Mucosa of rectum (tissue), 2 donors: ENCODE measurements around the gene DNAJB2.

Experiments used
- H3K27ac ChIP-seq, 2 donors: one replicate each; pipeline ENCODE4 v1.7.0; 2013; ENCODE audit warnings: inconsistent platforms in 2 of 2, low read depth in 2 of 2, low read length in 2 of 2
- H3K27me3 ChIP-seq, 2 donors: one replicate each; pipeline ENCODE4 v1.7.0; 2013; ENCODE audit warnings: low read length in 2 of 2; ENCODE audit not compliant: control insufficient read depth in 2 of 2, insufficient read depth in 2 of 2
- H3K36me3 ChIP-seq, 2 donors: one replicate each; pipeline ENCODE4 v1.7.0; 2013; ENCODE audit warnings: low read length in 2 of 2; ENCODE audit not compliant: control insufficient read depth in 2 of 2, insufficient read depth in 2 of 2
- H3K4me1 ChIP-seq, 2 donors: one replicate each; pipeline ENCODE4 v1.7.0; 2013; ENCODE audit warnings: low read length in 2 of 2, mild to moderate bottlenecking in 1 of 2; ENCODE audit not compliant: control insufficient read depth in 2 of 2, insufficient read depth in 2 of 2
- H3K4me3 ChIP-seq, 2 donors: one replicate each; pipeline ENCODE4 v1.7.0; 2013; ENCODE audit warnings: low read length in 2 of 2
- H3K9ac ChIP-seq, 2 donors: one replicate each; pipeline ENCODE4 v1.7.0; 2013; ENCODE audit warnings: low read length in 2 of 2, low read depth in 1 of 2, mild to moderate bottlenecking in 1 of 2
- H3K9me3 ChIP-seq, 2 donors: one replicate each; pipeline ENCODE4 v1.7.0; 2013; ENCODE audit warnings: low read length in 2 of 2; ENCODE audit not compliant: control insufficient read depth in 2 of 2
- donor health status: healthy.
- donor health status: Normal muscosa, but diverticular disease.

Gene DNAJB2

DNA sequence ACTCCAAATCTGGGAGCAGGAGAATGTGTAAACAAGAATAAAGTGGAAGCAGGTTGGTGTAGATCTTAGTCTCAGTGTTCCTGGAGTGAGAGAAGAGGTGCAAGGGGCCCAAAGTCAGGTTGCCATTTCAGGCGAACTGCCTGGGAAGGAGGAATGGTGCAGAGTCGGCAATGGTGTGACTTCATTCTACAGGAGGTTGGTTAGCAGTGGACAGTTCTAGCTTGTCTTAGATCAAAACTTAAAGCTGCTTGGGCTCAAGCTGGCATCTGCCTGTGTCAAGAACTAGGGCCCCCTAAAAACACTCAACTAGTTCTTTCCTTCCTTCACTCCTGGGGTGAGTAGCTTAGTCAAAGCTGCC is 30.3 kb upstream of the DNAJB2 start:
- Histone ChIP-seq H3K4me3 (peak overlapping the region; percentile 52 to 64), H3K9ac (peak overlapping the region; percentile 78 to 79), H3K4me1 (peaks cover 74 to 81% of the 10 kb centered on the region in 2 donors), H3K27ac (peak overlapping the region; percentile 98), H3K36me3 (peaks cover 17 to 32% of the 10 kb centered on the region in 2 donors), H3K9me3 (no peaks in the 10 kb centered on the region), H3K27me3 (no peaks in the 10 kb centered on the region)

- no peaks in the 10 kb centered on the region for H3K27me3 ChIP-seq
- H3K9ac ChIP-seq = peak overlapping the region; percentile 78 to 79
- H3K4me1 ChIP-seq = peaks cover 76 to 81% of the 10 kb centered on the region in 2 donors
- H3K27ac ChIP-seq = peak overlapping the region; percentile 98
- peak overlapping the region; percentile 52 to 64 for H3K4me3 ChIP-seq
- no peaks in the 10 kb centered on the region for H3K9me3 ChIP-seq
- H3K36me3 ChIP-seq = peaks cover 17 to 32% of the 10 kb centered on the region in 2 donors
Measured at GRCh38 chr2:219249203-219249980, 29.8 kb upstream of the DNAJB2 start.

GRCh38 chr2:219250049-219250781 is 29.0 kb upstream of the DNAJB2 start:
- H3K36me3 ChIP-seq = peaks cover 17 to 32% of the 10 kb centered on the region in 2 donors
- no peaks in the 10 kb centered on the region for H3K9me3 ChIP-seq
- no peaks in the 10 kb centered on the region for H3K27me3 ChIP-seq
- H3K9ac ChIP-seq = peak overlapping the region; percentile 77 to 78
- H3K4me3 ChIP-seq = peak overlapping the region; percentile 19 to 64
- peak overlapping the region; percentile 98 for H3K27ac ChIP-seq
- peaks cover 75 to 77% of the 10 kb centered on the region in 2 donors for H3K4me1 ChIP-seq

DNA sequence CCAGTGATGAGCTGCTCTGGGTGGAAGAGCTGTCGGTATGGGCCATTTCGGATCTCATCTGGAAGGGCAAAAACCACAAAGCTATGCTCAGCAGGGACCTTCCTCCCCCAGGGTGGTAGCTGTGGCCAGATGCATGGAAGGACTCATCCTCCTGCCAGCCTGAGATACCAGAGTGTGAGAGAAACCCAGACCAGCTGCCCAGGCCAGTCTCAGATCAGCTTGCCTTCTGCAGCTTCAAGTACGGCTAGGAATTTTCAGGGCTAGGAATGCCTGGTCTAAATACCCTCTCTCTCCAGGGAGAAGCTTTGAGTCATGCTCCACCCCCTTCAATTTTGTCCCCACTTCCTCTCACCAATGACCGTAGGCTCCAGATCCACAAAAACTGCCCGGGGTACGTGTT is 27.5 kb upstream of the DNAJB2 start:
- H3K27ac ChIP-seq = peak overlapping the region in 1 of 2 donors; percentile 89
- H3K4me1 ChIP-seq = peaks cover 62 to 66% of the 10 kb centered on the region in 2 donors
- H3K9ac ChIP-seq = peak overlapping the region in 1 of 2 donors; percentile 9
- H3K36me3 ChIP-seq = peaks cover 17 to 30% of the 10 kb centered on the region in 2 donors
- no peaks in the 10 kb centered on the region for H3K9me3 ChIP-seq
- no peaks in the 10 kb centered on the region for H3K27me3 ChIP-seq
- peak overlapping the region in 1 of 2 donors; percentile 89 for H3K4me3 ChIP-seq

DNA sequence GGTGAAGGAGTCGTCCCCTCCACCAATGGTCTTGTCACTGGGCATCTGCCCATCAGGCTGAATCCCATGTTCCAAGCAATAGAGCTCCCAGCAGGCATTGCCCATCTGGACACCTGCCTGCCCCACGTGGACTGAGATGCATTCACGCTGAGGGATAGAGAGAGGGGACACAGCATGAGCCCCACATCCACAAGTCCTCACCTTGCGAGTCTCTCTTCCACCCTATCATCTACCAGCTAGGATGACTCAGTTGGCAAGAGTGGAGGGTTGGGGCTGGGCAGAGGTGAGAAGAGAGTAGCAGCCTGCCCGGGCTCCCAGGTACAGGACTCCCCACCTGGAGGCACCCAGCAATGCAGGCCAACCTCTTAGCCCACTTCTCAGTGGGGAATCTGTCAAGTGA is 27.1 kb upstream of the DNAJB2 start:
- peak overlapping the region in 1 of 2 donors; percentile 89 for H3K27ac ChIP-seq
- peaks cover 58 to 63% of the 10 kb centered on the region in 2 donors for H3K4me1 ChIP-seq
- H3K4me3 ChIP-seq = peak overlapping the region; percentile 68 to 89
- H3K9me3 ChIP-seq = no peaks in the 10 kb centered on the region
- no peaks in the 10 kb centered on the region for H3K27me3 ChIP-seq
- peaks cover 17 to 26% of the 10 kb centered on the region in 2 donors for H3K36me3 ChIP-seq
- peak overlapping the region in 1 of 2 donors; percentile 86 for H3K9ac ChIP-seq

DNA sequence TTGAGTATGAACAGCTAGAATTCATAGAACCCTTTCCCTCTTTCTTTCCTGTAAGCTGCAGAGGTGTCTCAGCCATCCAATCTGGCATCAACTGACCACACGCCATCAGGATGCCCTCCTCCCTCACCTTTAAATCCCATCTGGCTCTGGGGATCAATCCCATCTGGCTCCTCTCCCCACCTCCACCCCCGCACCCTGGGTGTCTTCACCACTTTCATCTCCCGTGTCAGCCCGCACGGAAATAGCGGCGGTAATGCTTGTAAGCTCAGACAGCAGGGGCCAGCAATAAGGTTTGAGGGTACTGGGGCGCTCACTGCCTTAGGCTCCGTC is 26.6 kb upstream of the DNAJB2 start:
- Histone ChIP-seq H3K4me3 (peak overlapping the region; percentile 68 to 89), H3K27me3 (no peaks in the 10 kb centered on the region), H3K9me3 (no peaks in the 10 kb centered on the region), H3K9ac (peak overlapping the region; percentile 86 to 88), H3K36me3 (peaks cover 17 to 22% of the 10 kb centered on the region in 2 donors), H3K27ac (peak overlapping the region; percentile 65 to 89), H3K4me1 (peaks cover 54 to 59% of the 10 kb centered on the region in 2 donors)

DNA sequence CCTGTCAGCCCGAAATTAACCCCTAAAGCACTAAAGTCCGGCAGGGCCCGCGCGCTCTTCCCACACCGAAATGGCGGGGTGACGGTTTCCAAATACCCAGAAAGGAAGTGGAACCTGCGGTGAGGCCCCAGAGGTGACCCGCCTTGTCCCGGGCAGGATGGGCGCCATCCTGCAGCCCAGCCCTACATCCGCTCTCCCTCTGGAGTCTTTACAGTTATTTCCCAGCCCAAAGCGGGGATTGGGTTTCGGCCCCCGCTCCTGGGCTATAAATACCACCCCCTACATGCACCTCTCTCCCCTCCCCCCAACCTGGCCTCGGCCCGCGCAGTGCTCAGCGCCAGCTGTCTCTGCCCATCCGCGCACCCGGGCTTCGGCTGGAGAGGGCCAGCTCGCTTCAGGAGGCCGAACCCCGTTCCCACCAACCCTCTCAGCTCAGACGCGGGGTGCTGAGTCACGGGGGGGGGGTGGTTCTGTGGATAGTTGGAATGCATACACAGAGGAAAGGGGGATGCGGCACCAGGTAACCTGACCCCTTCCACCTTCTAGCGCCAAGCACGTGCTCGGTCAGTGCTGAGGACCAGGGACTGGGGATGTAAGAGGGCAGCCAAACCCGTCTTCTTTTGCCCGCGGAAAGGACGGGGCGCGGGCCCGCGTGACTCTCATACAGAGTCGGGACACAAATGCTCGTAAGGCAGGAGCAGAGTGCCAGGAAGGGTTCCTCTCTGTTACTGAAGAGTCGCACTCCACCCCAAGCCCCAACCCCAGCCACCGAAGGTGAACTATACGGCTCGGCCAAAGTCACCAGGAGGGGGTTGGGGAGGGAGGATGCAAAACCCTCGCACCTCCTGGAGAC is 26.0 kb upstream of the DNAJB2 start, which contains the start of gene TUBA4B:
Gene TUBA4B, plus strand, starts transcription at position 344 of the 853 bp plus-strand sequence. Its CDS starts 165 bp downstream, at position 509.
- peaks cover 11 to 18% of the 10 kb centered on the region in 2 donors for H3K36me3 ChIP-seq
- peak within 1 kb of the TSS; percentile 86 to 88 for H3K9ac ChIP-seq
- H3K9me3 ChIP-seq = no peaks in the 10 kb centered on the region
- peaks cover 49 to 53% of the 10 kb centered on the region in 2 donors for H3K4me1 ChIP-seq
- H3K27me3 ChIP-seq = no peaks in the 10 kb centered on the region
- peak within 1 kb of the TSS; percentile 67 to 89 for H3K27ac ChIP-seq
- peak within 1 kb of the TSS; percentile 68 to 89 for H3K4me3 ChIP-seq

GRCh38 chr2:219253753-219254589 is 25.2 kb upstream of the DNAJB2 start, which contains the start of gene TUBA4A:
Gene TUBA4A (minus strand): TSS chr2:219253918. CDS start chr2:219253858, 60 bp downstream.
- Histone ChIP-seq H3K27me3 (peaks cover 0 to 2% of the 10 kb centered on the region in 2 donors), H3K9ac (peak within 1 kb of the TSS; percentile 86 to 88), H3K4me1 (peaks cover 41 to 45% of the 10 kb centered on the region in 2 donors), H3K4me3 (peak within 1 kb of the TSS; percentile 68 to 89), H3K9me3 (no peaks in the 10 kb centered on the region), H3K27ac (peak within 1 kb of the TSS; percentile 67 to 89), H3K36me3 (peaks cover 10 to 14% of the 10 kb centered on the region in 2 donors)
